RCC 7860 (cell line): ENCODE measurements around the gene PAXIP1.
"Not testable (repeated sequence)": the region's sequence is repeated elsewhere in the genome, so short reads cannot be mapped to it uniquely, and the experiment has no call there.

Source experiments
- DNase-seq: peaks from one replicate; pipeline ENCODE4 v3.0.0-alpha.2; 2015; ENCODE audit warnings: low spot score
- FAIRE-seq: peaks from 2 replicates; lab custom pipeline; 2012; peaks lifted over from hg19 to GRCh38; lab: Jason Lieb, UNC

The PAXIP1 gene, protein sequence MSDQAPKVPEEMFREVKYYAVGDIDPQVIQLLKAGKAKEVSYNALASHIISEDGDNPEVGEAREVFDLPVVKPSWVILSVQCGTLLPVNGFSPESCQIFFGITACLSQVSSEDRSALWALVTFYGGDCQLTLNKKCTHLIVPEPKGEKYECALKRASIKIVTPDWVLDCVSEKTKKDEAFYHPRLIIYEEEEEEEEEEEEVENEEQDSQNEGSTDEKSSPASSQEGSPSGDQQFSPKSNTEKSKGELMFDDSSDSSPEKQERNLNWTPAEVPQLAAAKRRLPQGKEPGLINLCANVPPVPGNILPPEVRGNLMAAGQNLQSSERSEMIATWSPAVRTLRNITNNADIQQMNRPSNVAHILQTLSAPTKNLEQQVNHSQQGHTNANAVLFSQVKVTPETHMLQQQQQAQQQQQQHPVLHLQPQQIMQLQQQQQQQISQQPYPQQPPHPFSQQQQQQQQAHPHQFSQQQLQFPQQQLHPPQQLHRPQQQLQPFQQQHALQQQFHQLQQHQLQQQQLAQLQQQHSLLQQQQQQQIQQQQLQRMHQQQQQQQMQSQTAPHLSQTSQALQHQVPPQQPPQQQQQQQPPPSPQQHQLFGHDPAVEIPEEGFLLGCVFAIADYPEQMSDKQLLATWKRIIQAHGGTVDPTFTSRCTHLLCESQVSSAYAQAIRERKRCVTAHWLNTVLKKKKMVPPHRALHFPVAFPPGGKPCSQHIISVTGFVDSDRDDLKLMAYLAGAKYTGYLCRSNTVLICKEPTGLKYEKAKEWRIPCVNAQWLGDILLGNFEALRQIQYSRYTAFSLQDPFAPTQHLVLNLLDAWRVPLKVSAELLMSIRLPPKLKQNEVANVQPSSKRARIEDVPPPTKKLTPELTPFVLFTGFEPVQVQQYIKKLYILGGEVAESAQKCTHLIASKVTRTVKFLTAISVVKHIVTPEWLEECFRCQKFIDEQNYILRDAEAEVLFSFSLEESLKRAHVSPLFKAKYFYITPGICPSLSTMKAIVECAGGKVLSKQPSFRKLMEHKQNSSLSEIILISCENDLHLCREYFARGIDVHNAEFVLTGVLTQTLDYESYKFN

DNA sequence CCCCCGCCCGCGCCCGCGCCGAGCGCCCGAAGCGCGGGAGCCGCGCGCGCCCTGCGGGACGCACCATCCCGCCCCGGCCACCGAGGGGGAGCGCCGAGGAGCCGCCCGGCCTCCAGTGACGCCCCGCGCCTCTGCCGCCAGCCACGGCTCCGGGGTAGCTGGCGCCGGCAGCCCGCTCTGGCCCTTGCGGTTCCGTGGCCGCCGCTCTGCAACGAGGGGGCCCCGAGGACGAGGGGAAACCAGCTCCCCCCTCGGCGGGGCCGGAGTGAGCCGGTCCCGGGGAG, at the start of gene PAXIP1:
TSS of gene PAXIP1 (minus strand) at position 33 of the 284 bp plus-strand sequence. CDS start 195 bp downstream, outside the sequence.
- DNase-seq (no peak), FAIRE-seq (no peak)

DNA sequence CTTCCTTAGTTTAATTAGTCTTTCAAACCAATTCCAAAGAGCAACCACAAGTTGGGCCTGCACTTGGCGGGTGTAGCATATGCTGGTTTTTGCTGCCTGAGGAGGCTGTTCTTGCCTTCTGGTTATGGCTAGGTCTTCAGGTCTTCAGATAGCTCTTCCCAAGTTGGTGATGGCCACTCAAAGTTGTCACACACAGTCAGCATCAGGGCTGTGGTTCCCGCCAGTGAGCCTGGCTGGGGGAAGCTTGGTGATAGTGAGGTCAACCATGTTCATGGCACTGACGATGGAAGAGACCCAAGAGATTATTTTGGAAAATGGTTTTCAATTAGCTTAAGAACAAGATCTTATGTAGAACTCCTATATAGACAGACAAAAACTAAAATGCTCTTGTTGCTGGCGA, 48.4 kb upstream of the PAXIP1 start:
- DNase-seq (no peak), FAIRE-seq (no peak)

DNA sequence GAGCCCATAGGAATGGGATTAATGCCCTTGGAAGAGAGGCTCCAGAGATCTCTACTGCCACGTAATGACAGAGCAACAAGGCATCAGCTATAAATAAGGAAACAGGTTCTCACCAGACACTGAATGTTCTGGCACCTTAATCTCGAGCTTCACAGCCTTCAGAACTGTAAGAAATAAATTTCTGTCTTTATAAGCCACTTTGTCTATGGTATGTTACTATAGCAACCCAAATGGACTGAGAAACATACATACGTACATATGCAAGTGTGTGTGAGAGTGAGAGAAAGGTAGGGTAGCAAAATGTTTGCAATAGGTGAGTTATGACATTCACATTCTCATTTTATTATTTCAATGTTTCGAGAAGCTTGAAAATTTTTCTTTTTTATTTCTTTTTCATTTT, 45.1 kb upstream of the PAXIP1 start:
- DNase-seq (no peak), FAIRE-seq (no peak)

DNA sequence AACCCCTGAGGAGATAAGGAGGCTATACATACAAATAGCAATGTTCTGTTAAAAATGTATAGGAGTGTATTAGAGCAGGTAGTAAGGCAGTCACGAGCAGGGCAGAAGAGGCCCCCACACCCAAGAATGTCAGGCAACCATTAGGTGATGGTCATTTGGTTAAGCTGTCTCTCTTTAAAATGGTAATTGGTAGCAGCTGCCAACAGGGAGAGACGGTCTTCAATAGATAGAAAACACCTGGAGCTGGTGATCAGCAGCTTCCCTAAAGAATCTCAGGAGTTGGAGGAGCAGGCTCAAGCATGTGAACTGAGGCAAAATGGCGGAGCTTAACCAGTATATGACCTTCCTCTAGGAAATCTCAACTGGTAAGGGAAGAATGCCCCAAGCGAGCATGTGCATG, 40.8 kb upstream of the PAXIP1 start:
- FAIRE-seq (no peak), DNase-seq (no peak)

DNA sequence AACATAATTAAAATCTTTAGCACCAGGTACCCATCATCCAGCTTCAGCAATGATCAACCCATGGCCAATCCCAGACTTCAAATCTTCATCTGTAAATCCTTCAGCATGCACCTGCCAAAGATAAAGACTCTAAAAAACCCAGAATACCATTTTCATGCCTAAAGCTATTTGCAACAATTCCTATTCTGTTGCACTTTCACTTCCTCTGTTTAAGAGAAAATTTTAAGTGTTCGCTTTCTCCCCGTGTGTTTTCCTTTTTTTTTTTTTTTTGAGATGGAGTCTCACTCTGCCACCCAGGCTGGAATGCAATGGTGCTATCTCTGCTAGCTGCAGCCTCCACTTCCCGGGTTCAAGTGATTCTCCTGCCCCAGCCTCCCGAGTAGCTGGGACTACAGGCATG, 35.4 kb upstream of the PAXIP1 start:
- no peak for DNase-seq
- FAIRE-seq: no peak

DNA sequence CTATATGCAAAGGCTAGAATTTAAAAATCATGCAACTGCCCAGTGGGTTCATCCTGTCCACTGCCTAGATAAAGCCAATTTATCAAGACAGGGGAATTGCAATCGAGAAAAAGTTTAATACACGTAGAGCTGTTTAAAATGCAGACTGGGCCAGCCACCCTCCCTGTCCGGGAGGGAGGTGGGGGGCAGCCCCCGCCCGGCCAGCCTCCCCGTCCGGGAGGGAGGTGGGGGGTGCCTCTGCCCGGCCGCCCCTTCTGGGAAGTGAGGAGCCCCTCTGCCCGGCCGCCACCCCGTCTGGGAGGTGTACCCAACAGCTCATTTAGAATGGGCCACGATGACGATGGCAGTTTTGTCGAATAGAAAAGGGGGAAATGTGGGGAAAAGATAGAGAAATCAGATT, 31.6 kb upstream of the PAXIP1 start:
- DNase-seq, FAIRE-seq: not testable (repeated sequence)

DNA sequence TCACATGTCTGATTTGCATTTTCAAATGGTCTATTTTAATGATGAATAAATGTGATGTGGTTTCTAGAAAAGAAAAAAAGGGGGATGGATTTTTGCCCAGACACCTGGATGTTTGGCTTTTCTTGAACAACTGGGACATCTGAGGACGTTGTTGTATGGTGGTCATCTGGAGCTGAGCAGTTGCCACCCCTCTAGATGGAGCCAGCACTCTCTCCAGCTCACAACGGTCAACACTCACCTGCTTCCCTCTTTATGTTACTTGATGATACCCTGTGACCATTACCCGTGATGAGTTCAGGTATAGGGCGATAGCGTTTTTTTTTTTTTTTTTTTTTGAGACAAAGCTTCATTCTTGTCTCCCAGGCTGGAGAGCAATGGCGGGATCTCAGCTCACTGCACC, 30.1 kb upstream of the PAXIP1 start:
- DNase-seq (no peak), FAIRE-seq (no peak)

DNA sequence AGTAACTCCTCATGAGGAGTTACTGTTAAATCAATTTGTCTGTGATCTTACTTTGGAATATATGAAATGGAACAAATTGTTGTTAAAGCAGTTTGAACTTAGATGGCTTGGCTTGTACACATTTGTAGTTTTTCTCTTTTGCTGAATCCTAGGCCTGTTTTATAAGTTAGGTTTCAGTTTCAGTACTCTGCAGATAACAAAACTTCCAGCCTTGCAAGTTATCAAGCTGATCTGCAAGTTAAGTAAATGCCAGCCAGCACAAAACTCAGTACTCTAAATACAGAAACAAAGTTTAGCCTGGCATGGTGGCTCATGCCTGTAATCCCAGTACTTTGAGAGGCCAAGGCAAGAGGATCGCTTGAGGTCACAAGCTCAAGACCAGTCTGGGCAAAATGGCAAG, 25.0 kb upstream of the PAXIP1 start:
- no peak for FAIRE-seq
- no peak for DNase-seq

DNA sequence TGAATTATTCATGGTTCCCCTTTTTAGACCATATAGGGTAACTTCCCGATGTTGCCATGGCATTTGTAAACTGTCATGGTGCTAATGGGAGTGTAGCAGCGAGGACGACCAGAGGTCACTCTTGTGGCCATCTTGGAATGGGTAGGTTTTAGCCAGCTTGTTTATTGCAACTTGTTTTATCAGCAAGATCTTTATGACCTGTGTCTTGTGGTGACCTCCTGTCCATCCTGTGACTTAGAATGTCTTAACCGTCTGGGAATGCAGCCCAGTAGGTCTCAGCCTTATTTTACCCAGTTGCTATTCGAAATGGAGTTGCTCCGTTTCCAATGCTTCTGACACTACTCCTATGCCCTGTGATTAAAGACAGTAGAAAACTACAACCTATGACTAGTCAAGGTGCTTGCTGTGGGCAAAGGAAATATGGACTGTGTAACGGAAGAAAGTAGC, 18.8 kb upstream of the PAXIP1 start:
- DNase-seq: peak; percentile 43
- no peak for FAIRE-seq

DNA sequence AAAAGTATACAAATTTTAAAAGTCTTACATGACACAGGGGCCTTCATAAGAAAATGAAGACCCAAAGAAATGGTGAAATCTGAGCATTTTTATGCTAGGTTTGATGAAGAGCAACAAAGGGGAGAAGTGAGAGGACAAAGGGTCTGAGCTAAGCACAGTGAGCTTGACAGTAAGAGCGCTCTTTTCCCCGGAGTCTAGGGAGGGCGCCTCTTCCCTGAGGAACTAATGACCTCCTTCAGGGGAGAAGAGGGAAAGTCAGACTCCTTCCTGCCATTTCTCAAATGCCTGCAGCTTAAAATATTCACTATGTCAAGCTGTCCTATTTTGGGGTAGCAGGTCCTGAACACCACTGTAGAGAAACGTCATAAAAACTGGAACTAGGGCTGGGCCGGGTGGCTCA, 18.1 kb upstream of the PAXIP1 start:
- DNase-seq: no peak

DNA sequence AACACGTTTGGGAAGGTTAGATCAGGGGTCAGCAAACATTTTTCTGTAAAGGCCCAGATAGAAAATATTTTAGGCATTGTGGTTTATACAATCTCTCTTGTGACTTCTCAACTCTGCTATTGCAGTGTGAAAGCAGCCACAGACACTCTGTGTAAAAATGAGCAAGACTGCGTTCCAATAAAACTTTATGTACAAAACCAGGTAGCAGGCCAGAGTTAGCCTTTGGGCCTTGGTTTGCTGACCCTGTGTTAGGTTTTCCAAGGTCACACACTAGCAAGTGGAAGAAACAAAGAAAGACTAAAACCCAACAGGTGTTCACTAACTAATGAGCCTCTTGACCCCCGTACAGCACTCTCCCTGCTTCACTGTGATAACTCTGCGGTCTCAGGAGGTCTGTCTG, 14.9 kb upstream of the PAXIP1 start:
- no peak for FAIRE-seq
- DNase-seq: no peak

More for the DNA sequence above, 18.1 kb upstream of the PAXIP1 start:
- no peak for FAIRE-seq

DNA sequence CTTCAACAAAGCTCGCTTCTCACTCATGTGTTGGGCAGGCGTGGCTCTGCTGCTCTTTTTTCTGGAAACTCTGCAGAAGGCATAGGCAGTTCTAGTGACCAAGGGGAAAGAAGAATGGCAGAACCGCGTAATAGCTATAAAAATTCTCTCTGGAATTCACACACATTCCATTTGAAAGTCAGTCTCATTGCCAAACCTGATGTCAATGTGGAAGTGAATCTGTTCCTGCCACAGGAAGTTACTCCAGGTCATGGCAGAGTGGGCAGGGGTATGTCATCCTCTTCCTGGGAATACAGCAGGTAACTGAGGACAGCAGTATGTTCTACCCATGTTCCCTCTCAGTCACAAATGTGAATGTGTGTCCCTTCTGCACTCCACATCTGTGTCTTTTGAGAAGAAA, 8.2 kb upstream of the PAXIP1 start:
- DNase-seq (peak; percentile 48), FAIRE-seq (no peak)

DNA sequence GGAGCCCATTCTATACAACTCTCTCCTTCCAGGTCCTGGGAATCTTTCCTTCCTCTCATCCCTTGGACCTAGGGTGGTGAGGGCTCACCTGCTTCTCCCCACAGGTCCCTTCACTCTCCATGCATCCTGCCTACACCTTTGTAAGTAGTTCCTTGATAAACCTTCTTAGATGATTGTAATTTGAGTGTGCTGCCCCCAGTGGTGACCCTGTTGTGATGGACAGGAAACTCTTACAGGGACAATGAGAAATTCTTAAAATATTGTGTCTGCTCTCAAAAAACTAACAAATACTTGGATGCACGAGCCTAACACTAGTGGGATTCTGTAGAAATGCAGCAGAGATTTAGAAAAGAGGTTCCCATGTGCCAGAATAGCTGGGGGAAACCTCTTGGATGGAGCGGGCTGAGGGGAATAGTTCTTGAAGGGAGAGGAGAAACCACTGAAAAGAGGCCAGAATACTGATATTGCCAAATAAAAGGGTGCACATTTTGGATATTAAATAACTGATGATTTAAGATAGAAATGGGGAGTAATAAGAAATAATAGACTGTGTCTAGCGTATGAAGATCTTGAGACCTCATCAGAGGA, 6.7 kb upstream of the PAXIP1 start:
- no peak for DNase-seq
- FAIRE-seq: no peak

DNA sequence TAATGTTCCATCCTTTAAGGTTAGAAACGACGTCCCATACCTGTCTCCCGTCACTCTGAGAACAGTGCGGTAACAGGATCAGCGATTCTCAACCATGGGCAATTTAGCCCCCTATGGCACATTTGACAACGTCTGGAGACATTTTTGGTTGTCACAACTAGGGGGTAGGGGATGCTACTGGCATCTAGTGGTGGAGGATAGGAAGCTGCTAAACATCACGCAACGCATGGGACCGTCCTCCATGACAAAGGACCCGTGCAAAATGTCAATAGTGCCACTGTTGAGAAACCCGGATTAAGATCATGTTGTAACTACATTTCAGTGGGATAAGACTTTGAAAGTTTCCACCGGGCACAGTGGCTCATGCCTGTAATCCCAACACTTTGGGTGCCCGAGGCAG, 5.0 kb upstream of the PAXIP1 start:
- FAIRE-seq (no peak), DNase-seq (no peak)

DNA sequence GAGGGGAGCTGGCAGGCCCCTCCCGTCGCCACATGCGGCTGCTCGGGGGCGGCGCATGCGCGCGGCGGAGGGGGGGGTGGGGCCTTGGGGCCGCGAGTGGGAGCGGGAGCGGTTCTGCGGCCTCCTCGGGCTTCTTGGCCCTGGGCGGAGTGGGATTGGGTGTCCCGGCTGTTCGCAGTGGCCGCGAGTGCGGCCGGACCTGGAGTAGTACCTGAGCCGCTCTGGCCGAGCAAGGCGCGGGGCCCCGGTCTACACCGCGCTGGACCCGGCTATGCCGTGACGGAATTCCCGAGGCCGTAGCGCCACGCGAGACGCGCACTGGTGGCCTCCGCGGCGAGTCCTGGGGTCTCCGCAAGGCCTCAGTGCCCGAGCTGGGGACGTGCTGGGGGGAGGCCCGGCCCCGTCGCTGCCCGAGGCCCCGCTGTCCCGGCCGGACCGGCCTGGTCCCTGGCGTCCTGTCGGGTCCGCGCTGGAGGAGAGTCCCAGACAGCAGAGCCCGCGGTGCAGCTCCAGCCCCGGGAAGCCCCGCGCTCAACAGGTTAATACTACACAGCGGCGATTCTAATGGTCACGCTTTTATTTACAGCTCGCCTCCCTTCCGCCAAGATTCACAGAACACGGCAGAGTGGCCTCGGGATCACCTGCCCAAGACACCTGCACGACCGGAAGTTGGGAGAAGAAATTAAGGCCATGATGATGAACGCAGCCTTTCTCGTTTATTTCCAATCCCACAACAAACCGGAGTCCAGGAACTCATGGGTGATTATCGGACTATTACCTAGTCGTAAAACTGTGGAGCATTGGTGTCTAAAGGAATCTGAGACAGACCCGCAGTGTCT, 671 bp upstream of the PAXIP1 start:
- DNase-seq (peak; percentile 71), FAIRE-seq (no peak)

DNA sequence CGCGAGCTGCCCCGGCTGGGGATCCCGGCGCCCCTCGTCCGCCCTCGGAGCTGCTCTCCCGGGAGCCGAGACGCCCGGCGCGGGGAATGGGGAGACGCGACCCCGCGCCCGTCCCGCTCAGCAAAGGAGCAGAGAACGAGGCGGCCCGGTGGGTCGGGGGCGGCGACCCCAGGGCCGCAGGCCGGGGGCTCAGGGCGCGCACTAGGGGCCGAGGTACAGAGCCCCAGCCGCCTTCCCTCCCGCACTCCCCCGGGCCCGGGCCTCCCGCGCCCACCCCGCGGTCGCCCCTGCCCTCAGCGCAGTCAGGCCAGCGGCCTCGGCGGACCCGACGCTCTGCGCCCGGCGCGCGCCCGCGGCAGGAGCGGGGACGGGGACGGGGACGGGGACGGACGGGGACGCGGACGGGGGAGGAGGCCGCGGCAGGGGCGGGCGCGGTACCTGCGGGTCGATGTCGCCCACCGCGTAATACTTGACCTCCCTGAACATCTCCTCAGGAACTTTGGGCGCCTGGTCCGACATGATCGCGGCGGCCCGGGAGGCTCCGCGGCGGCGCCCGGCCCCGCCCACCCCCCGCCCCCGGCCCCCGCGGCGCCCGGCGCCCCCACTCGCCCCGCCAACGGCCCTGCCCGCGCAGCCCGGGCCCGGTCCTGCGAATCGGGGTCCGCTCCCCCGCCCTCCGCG, 373 bp downstream of the PAXIP1 start:
- FAIRE-seq (no peak), DNase-seq (no peak)

DNA sequence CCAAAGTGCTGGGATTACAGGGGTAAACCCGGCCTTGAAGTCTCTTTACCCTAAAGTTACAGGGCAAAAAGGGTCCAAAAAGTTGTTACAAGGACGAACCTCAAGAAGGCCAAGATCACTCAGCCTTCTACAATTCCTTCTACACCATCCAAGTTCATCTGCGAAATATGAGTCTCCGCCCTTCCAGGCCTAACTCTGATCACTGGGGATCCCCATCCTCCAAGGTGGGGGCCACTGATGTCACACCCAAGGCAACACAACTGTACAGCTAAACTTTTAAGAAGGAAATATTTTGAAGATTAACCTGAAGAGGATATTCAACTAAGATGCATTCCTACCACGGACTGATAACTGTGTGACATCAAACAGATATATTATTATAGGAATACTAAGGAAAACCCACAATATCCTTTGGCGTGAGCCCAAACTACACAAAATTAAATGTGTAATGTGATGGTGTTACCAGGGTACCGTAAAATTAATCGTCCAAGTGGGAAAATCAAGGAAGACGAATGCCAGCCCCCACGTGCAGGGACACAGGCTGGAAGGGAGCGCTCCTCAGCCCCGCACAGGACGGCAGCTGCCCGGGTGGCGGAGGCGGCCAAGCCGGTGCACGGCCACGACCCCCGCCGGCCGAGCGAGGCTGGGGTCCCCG, 1.0 kb downstream of the PAXIP1 start:
- no peak for FAIRE-seq
- DNase-seq: no peak

DNA sequence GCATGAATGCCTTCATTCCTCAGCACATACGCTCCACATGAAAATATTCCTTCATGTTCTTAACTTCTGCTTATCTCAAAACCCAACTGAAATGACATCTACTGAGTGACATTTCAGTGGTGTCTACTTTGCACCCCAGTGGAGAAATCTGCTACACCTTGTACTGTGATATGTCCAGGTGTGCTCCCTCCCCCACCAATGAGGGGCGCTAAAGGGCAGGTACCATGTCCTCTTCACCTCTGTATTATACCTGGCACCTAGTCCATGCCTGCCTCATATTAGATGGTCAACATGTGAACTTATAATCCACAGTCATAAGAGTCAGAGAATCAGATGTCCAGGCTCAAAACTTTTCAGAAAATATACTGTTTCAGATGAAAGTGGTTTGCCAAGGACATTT, 2.1 kb downstream of the PAXIP1 start:
- DNase-seq (no peak), FAIRE-seq (no peak)

DNA sequence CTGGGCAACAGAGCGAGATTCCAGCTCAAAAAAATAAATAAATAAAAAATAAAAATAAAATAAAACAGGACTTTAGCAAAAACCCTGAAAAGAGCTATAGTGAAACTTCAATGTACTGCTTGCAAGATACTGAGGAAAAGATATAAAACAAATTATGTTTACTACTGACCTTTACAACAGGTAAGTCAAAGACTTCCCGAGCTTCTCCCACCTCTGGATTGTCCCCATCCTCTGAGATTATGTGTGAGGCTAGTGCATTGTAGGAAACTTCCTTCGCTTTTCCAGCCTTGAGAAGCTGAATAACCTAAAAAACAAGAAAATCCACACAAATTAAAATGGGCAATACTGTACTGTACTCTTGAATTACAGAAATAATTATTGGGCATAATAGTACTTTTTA, 4.4 kb downstream of the PAXIP1 start:
- FAIRE-seq: no peak
- no peak for DNase-seq
